ENCODE data around the gene NCK1.
A peak's percentile ranks its signal among the peaks of the same experiment; 100 is the strongest.
"Not testable (repeated sequence)": the region's sequence is repeated elsewhere in the genome, so short reads cannot be mapped to it uniquely, and the experiment has no call there.

The NCK1 gene

GRCh38 chr3:136862617-136863322 lies 762 bp downstream of the NCK1 start:
- DNase-seq (ENCODE audit: low read depth in 2 of 2): peak; percentile 5 to 29

- no peak for DNase-seq (ENCODE audit: low read depth in 2 of 2)
These were observed 7.3 kb downstream of the NCK1 start for GRCh38 chr3:136869282-136869681.

DNA sequence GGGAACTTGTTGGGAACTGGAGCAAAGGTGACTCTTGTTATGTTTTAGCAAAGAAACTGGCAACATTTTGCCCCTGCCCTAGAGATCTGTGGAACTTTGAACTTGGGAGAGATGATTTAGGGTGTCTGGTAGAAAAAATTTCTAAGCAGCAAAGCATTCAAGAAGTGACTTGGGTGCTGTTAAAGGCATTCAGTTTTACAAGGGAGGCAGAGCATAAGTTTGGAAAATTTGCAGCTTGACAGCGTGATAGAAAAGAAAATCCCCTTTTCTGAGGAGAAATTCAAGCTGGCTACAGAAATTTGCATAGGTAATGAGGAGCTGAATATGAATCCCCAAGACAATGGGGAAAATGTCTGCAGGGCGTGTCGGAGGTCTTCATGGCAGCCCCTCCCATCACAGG lies 10.2 kb downstream of the NCK1 start:
- DNase-seq (ENCODE audit: low read depth in 2 of 2): not testable (repeated sequence)

DNA sequence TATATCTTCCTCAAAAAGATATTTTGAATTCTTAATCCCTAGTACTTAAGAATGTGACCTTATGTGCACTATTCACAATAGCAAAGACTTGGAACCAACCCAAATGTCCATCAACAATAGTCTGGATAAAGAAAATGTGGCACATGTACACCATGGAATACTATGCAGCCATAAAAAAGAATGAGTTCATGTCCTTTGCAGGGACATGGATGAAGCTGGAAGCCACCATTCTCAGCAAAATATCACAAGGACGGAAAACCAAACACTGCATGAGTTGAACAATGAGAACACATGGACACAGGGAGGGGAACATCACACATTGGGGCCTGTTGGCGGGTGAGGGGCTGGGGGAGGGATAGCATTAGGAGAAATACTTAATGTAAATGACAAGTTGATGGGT lies 17.5 kb downstream of the NCK1 start:
- not testable (repeated sequence) for DNase-seq (ENCODE audit: low read depth in 2 of 2)

GRCh38 chr3:136882571-136882970 lies 20.6 kb downstream of the NCK1 start:
- no peak for DNase-seq (ENCODE audit: low read depth in 2 of 2)

DNA sequence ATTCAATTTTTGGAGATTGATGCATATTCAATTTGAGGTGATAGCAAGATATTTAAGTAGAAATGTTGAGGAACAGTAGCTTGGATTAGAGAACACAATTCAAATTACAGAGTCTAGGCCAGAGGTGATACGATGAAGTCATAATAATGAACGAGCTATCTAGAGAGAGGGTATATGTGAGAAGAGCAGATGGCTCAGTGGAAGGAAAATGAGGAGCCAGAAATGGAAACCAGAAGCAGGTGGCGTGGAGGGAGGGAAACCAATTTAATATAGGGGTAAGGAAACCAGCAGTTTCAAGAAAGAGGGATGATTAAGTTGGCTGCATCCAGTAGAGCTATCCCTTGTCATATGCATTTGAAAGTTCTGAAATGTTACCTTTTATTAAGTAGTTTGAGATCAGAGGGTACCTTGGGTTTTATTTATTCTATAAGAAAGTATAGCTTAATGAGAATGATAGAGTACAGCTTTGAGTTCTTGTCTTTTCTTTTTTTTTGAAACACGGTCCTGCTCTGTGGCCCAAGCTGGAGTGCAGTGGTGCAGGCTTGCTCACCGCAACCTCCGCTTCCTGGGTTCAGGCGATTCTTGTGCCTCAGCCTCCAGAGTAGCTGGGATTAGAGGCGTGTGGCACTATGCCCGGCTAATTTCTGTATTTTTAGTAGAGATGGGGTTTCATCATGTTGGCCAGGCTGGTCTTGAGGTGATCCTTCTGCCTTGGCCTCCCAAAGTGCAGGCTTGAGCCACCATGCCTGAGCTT lies 22.1 kb downstream of the NCK1 start:
- DNase-seq (ENCODE audit: low read depth in 2 of 2): no peak

- no peak for DNase-seq (ENCODE audit: low read depth in 2 of 2)
These were observed 23.6 kb downstream of the NCK1 start for GRCh38 chr3:136885357-136886213.

GRCh38 chr3:136889947-136890346 lies 27.9 kb downstream of the NCK1 start:
- no peak for DNase-seq (ENCODE audit: low read depth in 2 of 2)

GRCh38 chr3:136891934-136892855 lies 30.2 kb downstream of the NCK1 start:
- DNase-seq (ENCODE audit: low read depth in 2 of 2): no peak

- DNase-seq (ENCODE audit: low read depth in 2 of 2): no peak
These were observed 31.9 kb downstream of the NCK1 start for GRCh38 chr3:136893848-136894443.

GRCh38 chr3:136897171-136897570 lies 35.2 kb downstream of the NCK1 start:
- not testable (repeated sequence) for DNase-seq (ENCODE audit: low read depth in 2 of 2)

DNA sequence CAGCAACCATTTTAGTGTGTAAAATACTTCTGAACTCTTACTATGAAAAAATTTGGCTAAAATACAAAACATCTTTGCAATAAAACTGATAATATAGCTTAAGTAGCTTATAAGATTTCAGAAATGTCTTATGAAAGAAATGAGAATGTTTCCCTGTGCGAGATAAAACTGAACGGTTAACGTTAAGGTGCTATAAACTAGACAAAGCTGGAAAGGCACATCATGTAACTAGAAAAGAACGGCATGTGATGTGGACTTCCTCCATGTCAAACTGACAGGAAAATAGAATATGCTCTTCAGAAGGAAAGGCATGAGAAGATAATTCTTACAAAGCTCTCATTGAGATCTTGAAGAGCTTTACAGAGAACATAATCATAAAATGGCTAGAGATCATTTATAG lies 36.5 kb downstream of the NCK1 start:
- DNase-seq (ENCODE audit: low read depth in 2 of 2): no peak

DNA sequence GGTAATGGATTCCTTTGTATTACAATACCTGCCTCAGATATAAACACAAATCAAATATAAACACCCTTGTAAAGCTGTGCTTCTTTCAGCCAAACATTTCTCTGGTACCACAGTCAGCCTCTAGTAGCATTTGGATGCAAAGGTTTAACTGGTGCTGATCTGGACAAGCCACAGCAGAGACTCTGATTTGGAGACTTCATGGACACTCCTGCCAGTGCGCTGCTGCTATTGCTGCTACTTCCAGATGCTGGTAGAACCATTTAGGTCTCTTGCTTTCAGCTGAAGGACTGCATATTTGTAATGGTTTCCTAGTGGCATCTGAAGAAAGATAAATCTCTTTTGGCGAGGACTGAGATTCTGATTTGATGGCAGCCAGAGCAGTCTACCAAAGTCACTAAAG lies 36.9 kb downstream of the NCK1 start:
- DNase-seq (ENCODE audit: low read depth in 2 of 2): no peak

GRCh38 chr3:136899622-136900158 lies 37.7 kb downstream of the NCK1 start:
- DNase-seq (ENCODE audit: low read depth in 2 of 2): no peak

- DNase-seq (ENCODE audit: low read depth in 2 of 2): not testable (repeated sequence)
These were observed 38.7 kb downstream of the NCK1 start for GRCh38 chr3:136900694-136901093.

GRCh38 chr3:136901391-136901790 lies 39.4 kb downstream of the NCK1 start:
- DNase-seq (ENCODE audit: low read depth in 2 of 2): no peak

DNA sequence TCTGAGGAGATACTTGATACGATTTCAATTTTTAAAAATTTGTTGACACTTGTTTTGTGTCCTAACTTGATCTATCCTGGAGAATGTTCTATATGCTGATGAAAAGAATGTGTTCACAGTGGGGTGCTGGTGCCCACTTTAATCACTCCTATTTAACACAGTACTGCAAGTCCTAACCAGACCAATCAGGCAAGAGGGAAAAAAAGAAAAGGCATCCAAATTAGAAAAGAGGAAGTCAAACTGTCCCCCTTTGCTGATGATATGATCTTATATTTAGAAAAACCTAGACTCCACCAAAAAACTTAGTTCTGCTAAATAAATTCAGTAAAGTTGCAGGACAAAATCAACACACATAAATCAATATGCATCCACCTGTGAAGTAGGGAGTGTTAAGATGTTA lies 40.5 kb downstream of the NCK1 start:
- not testable (repeated sequence) for DNase-seq (ENCODE audit: low read depth in 2 of 2)

GRCh38 chr3:136903899-136904298 lies 41.9 kb downstream of the NCK1 start:
- DNase-seq (ENCODE audit: low read depth in 2 of 2): no peak

GRCh38 chr3:136904746-136905145 lies 42.7 kb downstream of the NCK1 start:
- no peak for DNase-seq (ENCODE audit: low read depth in 2 of 2)

DNA sequence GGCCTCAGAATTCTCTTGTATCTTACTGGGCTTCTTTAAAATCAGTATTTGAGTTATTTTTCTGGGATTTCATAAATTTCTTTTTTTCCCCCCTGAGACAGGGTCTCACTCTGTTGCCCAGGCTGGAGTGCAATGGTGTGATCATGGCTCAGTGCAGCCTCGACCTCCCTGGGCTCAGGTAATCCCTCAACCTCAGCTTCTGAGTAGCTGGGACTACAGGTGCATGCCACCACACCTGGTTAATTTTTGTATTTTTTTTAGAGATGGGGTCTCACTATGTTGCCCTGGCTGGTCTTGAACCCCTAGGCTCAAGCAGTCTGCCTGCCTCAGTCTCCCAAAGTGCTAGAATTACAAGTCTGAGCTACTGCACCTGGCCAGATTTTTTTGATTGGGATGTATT lies 43.5 kb downstream of the NCK1 start:
- DNase-seq (ENCODE audit: low read depth in 2 of 2): no peak

DNA sequence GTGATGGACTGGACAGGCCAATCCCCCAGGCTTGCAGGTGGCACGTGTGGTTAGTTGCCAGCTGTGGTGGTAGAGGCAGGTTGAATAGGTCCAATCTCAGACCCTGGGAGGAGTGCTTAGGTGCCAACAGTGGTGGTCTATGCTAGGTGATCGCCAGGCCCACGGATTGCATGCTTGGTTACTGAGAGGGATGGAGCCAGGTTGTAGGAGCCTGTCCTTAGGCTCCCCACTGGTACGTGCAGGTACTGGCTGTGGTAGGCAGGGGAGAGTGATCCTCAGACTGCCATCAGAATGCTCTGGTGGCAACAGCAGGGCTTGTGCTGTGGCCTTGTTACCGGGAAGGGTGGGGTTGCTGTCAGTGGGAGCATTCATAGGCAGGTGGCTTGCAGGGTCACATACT lies 44.7 kb downstream of the NCK1 start:
- no peak for DNase-seq (ENCODE audit: low read depth in 2 of 2)
